SK-N-SH treated with all-trans-retinoic acid at 6 μM for 48 hours (cell line): ENCODE measurements around the gene SPATS2.

Source experiments
- ATAC-seq: fragments of 200-7000 bp; cut with Tn5 transposase; 3 replicates; pipeline ENCODE4 v1.9.1; 2020; ENCODE audit warnings: mild to moderate bottlenecking, moderate library complexity
- ARNTL ChIP-seq: fragments of 450-650 bp; formaldehyde crosslinking; IDR thresholded peaks from 2 replicates; pipeline ENCODE4 v1.5.0; 2020; ENCODE audit warnings: low read depth, mild to moderate bottlenecking, moderate library complexity, borderline replicate concordance
- BACH2 ChIP-seq: fragments of 250-450 bp; sonication (Bioruptor Pico); IDR thresholded peaks from 2 replicates; pipeline ENCODE4 v1.9.0; 2021; ENCODE audit warnings: mild to moderate bottlenecking, borderline replicate concordance
- CREB5 ChIP-seq: fragments of 250-450 bp; sonication (Bioruptor Pico); IDR thresholded peaks from 2 replicates; pipeline ENCODE4 v1.5.1; 2020; ENCODE audit warnings: low read depth, mild to moderate bottlenecking, moderate library complexity
- CSDC2 ChIP-seq: fragments of 250-450 bp; sonication (Bioruptor Pico); IDR thresholded peaks from 2 replicates; pipeline ENCODE4 v1.5.0; 2020; ENCODE audit warnings: mild to moderate bottlenecking, moderate library complexity
- CSRNP3 ChIP-seq: fragments of 250-450 bp; sonication (Bioruptor Pico); IDR thresholded peaks from 2 replicates; pipeline ENCODE4 v1.5.1; 2021; ENCODE audit warnings: mild to moderate bottlenecking, moderate library complexity
- GLIS3 ChIP-seq: fragments of 250-450 bp; sonication (Bioruptor Pico); IDR thresholded peaks from 2 replicates; pipeline ENCODE4 v1.5.0; 2020; ENCODE audit warnings: mild to moderate bottlenecking, moderate library complexity
- ISL1 ChIP-seq: fragments of 250-450 bp; sonication (Bioruptor Pico); IDR thresholded peaks from 2 replicates; pipeline ENCODE4 v2.1.2; 2022; ENCODE audit warnings: mild to moderate bottlenecking, moderate library complexity
- OSR1 ChIP-seq: fragments of 250-450 bp; sonication (Bioruptor Pico); IDR thresholded peaks from 2 replicates; pipeline ENCODE4 v1.8.0; 2022; ENCODE audit warnings: moderate library complexity, mild to moderate bottlenecking, inconsistent platforms
- POU6F1 ChIP-seq: fragments of 250-450 bp; sonication (Bioruptor Pico); IDR thresholded peaks from 2 replicates; pipeline ENCODE4 v1.8.0; 2021; ENCODE audit warnings: low read depth, mild to moderate bottlenecking, moderate library complexity, borderline replicate concordance
- PPARA ChIP-seq: fragments of 250-450 bp; sonication (Bioruptor Pico); IDR thresholded peaks from 2 replicates; pipeline ENCODE4 v1.5.0; 2020; ENCODE audit warnings: mild to moderate bottlenecking, borderline replicate concordance
- RARB ChIP-seq: fragments of 250-450 bp; sonication (Bioruptor Pico); IDR thresholded peaks from 2 replicates; pipeline ENCODE4 v1.8.0; 2021; ENCODE audit warnings: mild to moderate bottlenecking, moderate library complexity
- SNAI2 ChIP-seq: fragments of 250-450 bp; sonication (Bioruptor Pico); IDR thresholded peaks from 2 replicates; pipeline ENCODE4 v1.5.0; 2020; ENCODE audit warnings: mild to moderate bottlenecking, moderate library complexity
- TCF4 ChIP-seq: fragments of 250-450 bp; sonication (Bioruptor Pico); IDR thresholded peaks from 2 replicates; pipeline ENCODE4 v1.8.0; 2021; ENCODE audit warnings: mild to moderate bottlenecking, moderate library complexity, borderline replicate concordance
- TOX ChIP-seq: fragments of 250-450 bp; sonication (Bioruptor Pico); IDR thresholded peaks from 2 replicates; pipeline ENCODE4 v1.8.0; 2021; ENCODE audit warnings: mild to moderate bottlenecking, moderate library complexity, borderline replicate concordance
- TSHZ2 ChIP-seq: fragments of 250-450 bp; sonication (Bioruptor Pico); IDR thresholded peaks from 2 replicates; pipeline ENCODE4 v1.5.0; 2020; ENCODE audit warnings: mild to moderate bottlenecking, moderate library complexity
- ZC3H10 ChIP-seq: fragments of 250-450 bp; sonication (Bioruptor Pico); IDR thresholded peaks from 2 replicates; pipeline ENCODE4 v1.5.1; 2021; ENCODE audit warnings: mild to moderate bottlenecking, moderate library complexity
- ZFP3 ChIP-seq: fragments of 250-450 bp; sonication (Bioruptor Pico); IDR thresholded peaks from 2 replicates; pipeline ENCODE4 v1.5.0; 2020; ENCODE audit warnings: mild to moderate bottlenecking, moderate library complexity
- ZFP30 ChIP-seq: fragments of 450-650 bp; formaldehyde crosslinking; IDR thresholded peaks from 2 replicates; pipeline ENCODE4 v1.5.0; 2022; ENCODE audit warnings: mild to moderate bottlenecking, moderate library complexity
- ZNF70 ChIP-seq: fragments of 450-650 bp; formaldehyde crosslinking; IDR thresholded peaks from 2 replicates; pipeline ENCODE4 v1.5.0; 2020; ENCODE audit warnings: mild to moderate bottlenecking, moderate library complexity
- ZNF8 ChIP-seq: fragments of 450-650 bp; formaldehyde crosslinking; IDR thresholded peaks from 2 replicates; pipeline ENCODE4 v1.5.0; 2020; ENCODE audit warnings: mild to moderate bottlenecking, moderate library complexity

Gene SPATS2

GRCh38 chr12:49470986-49471385 lies 103.7 kb downstream of the SPATS2 start:
- TF ChIP-seq CREB5 (no peak), CSDC2 (no peak), ZFP3 (CRISPR knock-in tag) (no peak), ZC3H10 (no peak), ISL1 (CRISPR knock-in tag) (no peak), TSHZ2 (CRISPR knock-in tag) (no peak), SNAI2 (CRISPR knock-in tag) (no peak), GLIS3 (no peak), PPARA (CRISPR knock-in tag) (no peak), TOX (no peak), OSR1 (CRISPR knock-in tag) (no peak), TCF4 (CRISPR knock-in tag) (no peak), POU6F1 (no peak), CSRNP3 (CRISPR knock-in tag) (no peak), ZFP30 (CRISPR knock-in tag) (no peak), BACH2 (no peak)
- TF ChIP-seq, all 23 proteins: peak for 0
- ATAC-seq = peak; percentile 19; the same call in 2 of the 3 replicates

GRCh38 chr12:49471557-49471956 lies 104.3 kb downstream of the SPATS2 start:
- TF ChIP-seq ZNF70 (no peak), ZC3H10 (no peak), GLIS3 (no peak), RARB (no peak), TSHZ2 (CRISPR knock-in tag) (no peak), SNAI2 (CRISPR knock-in tag) (no peak), ZNF8 (CRISPR knock-in tag) (no peak), BACH2 (no peak)
- TF ChIP-seq, all 23 proteins: peak for 0
- no peak for ATAC-seq

- ATAC-seq = no peak
- TF ChIP-seq GLIS3 = no peak
These were observed 108.8 kb downstream of the SPATS2 start for GRCh38 chr12:49476091-49476490.

- no peak for TF ChIP-seq ARNTL
- no peak for TF ChIP-seq SNAI2 (CRISPR knock-in tag)
- TF ChIP-seq TCF4 (CRISPR knock-in tag) = no peak
- no peak for TF ChIP-seq TSHZ2 (CRISPR knock-in tag)
- TF ChIP-seq PPARA (CRISPR knock-in tag) = no peak
- peak; percentile 39 for ATAC-seq
These were observed 111.8 kb downstream of the SPATS2 start for GRCh38 chr12:49478949-49479664.
